IMR-90 (cell line): Measurements from ENCODE around the gene CALY. TPM values are rescaled to one million over a fixed set of nuclear protein-coding genes. Genes with fewer than 3 reads are reported as not detected.
A peak's percentile ranks its signal among the peaks of the same experiment; 100 is the strongest.

Source experiments
- ATAC-seq: fragments of 200-7000 bp; cut with Tn5 transposase; 2 replicates; pipeline ENCODE4 v1.9.1; 2020; ENCODE audit warnings: low read depth, mild to moderate bottlenecking, moderate library complexity
- BruUV-seq: library from RNA; stranded (reverse); fragments of 400-500 nt; replicated peaks from 2 replicates; lab custom pipeline; 2021; lab: Mats Ljungman, UMichigan
- CTCF ChIA-PET: fragments of 300-600 bp; formaldehyde crosslinking; extraction: SDS; loops from one replicate; lab custom pipeline; 2021; ENCODE audit warnings: antibody characterized with exemption; lab: Yijun Ruan, JAX
- POLR2A ChIA-PET: fragments of 300-600 bp; sonication (Branson Sonifier 250); formaldehyde crosslinking; loops from one replicate; lab custom pipeline; 2022; ENCODE audit warnings: antibody characterized with exemption; ENCODE audit not compliant: unreplicated experiment; lab: Charles Lee
- DNase-seq: peaks from one replicate; pipeline ENCODE4 v3.0.0; 2013
- H2AFZ ChIP-seq: replicated peaks from 2 replicates; pipeline ENCODE3; 2013; ENCODE audit warnings: low read length, mild to moderate bottlenecking; ENCODE audit not compliant: poor library complexity
- H2AK5ac ChIP-seq: 2 replicates; pipeline ENCODE4 v1.6.1; 2013; ENCODE audit warnings: low read depth, low read length, inconsistent platforms
- H2AK9ac ChIP-seq: replicated peaks from 2 replicates; pipeline ENCODE3; 2013; ENCODE audit warnings: mild to moderate bottlenecking, low read depth, low read length, moderate library complexity; ENCODE audit not compliant: poor library complexity
- H2BK120ac ChIP-seq: 2 replicates; pipeline ENCODE4 v1.6.1; 2013; ENCODE audit warnings: low read depth, low read length, inconsistent platforms
- H2BK15ac ChIP-seq: 3 replicates; pipeline ENCODE4 v1.6.1; 2013; ENCODE audit warnings: low read depth, low read length, inconsistent platforms
- H2BK20ac ChIP-seq: 2 replicates; pipeline ENCODE4 v1.6.1; 2013; ENCODE audit warnings: low read depth, mild to moderate bottlenecking, inconsistent platforms, low read length, moderate library complexity
- H2BK5ac ChIP-seq: 2 replicates; pipeline ENCODE4 v1.6.1; 2013; ENCODE audit warnings: mild to moderate bottlenecking, low read depth, low read length, inconsistent platforms; ENCODE audit not compliant: poor library complexity, severe bottlenecking
- H3K14ac ChIP-seq: replicated peaks from 2 replicates; pipeline ENCODE4 v1.6.1; 2013; ENCODE audit warnings: low read depth, low read length, inconsistent platforms
- H3K18ac ChIP-seq: 2 replicates; pipeline ENCODE4 v1.6.1; 2013; ENCODE audit warnings: low read depth, low read length, control low read depth
- H3K23ac ChIP-seq: 2 replicates; pipeline ENCODE4 v1.6.1; 2013; ENCODE audit warnings: low read depth, low read length, inconsistent platforms
- H3K27ac ChIP-seq: 2 replicates; pipeline ENCODE4 v1.5.1; 2013; ENCODE audit warnings: mild to moderate bottlenecking, control low read depth, low read length; ENCODE audit not compliant: insufficient read depth
- H3K27me3 ChIP-seq: 2 replicates; pipeline ENCODE4 v1.6.1; 2013; ENCODE audit warnings: low read length; ENCODE audit not compliant: control insufficient read depth, insufficient read depth
- H3K36me3 ChIP-seq: 2 replicates; pipeline ENCODE4 v1.6.1; 2013; ENCODE audit warnings: low read length, mixed read lengths; ENCODE audit not compliant: control insufficient read depth, insufficient read depth
- H3K4ac ChIP-seq: 2 replicates; pipeline ENCODE4 v1.6.1; 2013; ENCODE audit warnings: low read depth, low read length, inconsistent platforms
- H3K4me1 ChIP-seq: 2 replicates; pipeline ENCODE4 v1.6.1; 2013; ENCODE audit warnings: low read length, mixed read lengths; ENCODE audit not compliant: control insufficient read depth, insufficient read depth
- H3K4me2 ChIP-seq: 2 replicates; pipeline ENCODE4 v1.6.1; 2013; ENCODE audit warnings: low read depth, mild to moderate bottlenecking, control low read depth, low read length, moderate library complexity
- H3K4me3 ChIP-seq: 2 replicates; pipeline ENCODE4 v1.5.1; 2013; ENCODE audit warnings: low read depth, mild to moderate bottlenecking, control low read depth, low read length, moderate library complexity; ENCODE audit not compliant: insufficient read depth
- H3K56ac ChIP-seq: 2 replicates; pipeline ENCODE4 v1.6.1; 2013; ENCODE audit warnings: low read length, inconsistent platforms; ENCODE audit not compliant: insufficient read depth; ENCODE audit errors: extremely low read depth
- H3K79me1 ChIP-seq, 2 experiments: 2 replicates each; pipeline ENCODE4 v1.6.1; 2013; ENCODE audit warnings: low read length in 2 of 2, inconsistent platforms in 1 of 2, low read depth in 1 of 2
- H3K9ac ChIP-seq: 2 replicates; pipeline ENCODE4 v1.6.1; 2013; ENCODE audit warnings: low read depth, low read length, control low read depth
- H3K9me1 ChIP-seq: 2 replicates; pipeline ENCODE4 v1.6.1; 2013; ENCODE audit warnings: low read length, inconsistent platforms; ENCODE audit not compliant: insufficient read depth
- H3K9me3 ChIP-seq: 2 replicates; pipeline ENCODE4 v1.6.1; 2013; ENCODE audit warnings: low read length; ENCODE audit not compliant: control insufficient read depth, insufficient read depth
- H4K20me1 ChIP-seq: 2 replicates; pipeline ENCODE4 v1.6.1; 2013; ENCODE audit warnings: low read length, inconsistent platforms; ENCODE audit not compliant: insufficient read depth
- H4K5ac ChIP-seq: 2 replicates; pipeline ENCODE4 v1.6.1; 2013; ENCODE audit warnings: mild to moderate bottlenecking, low read depth, low read length, control low read depth
- H4K8ac ChIP-seq, 2 experiments: 2 replicates each; pipeline ENCODE4 v1.6.1; 2013; ENCODE audit warnings: low read depth in 2 of 2, low read length in 2 of 2, control low read depth in 1 of 2, inconsistent platforms in 1 of 2
- H4K91ac ChIP-seq: 2 replicates; pipeline ENCODE4 v1.6.1; 2013; ENCODE audit warnings: low read depth, low read length, inconsistent platforms; ENCODE audit not compliant: insufficient read depth
- CEBPB ChIP-seq: IDR thresholded peaks from 2 replicates; pipeline ENCODE4 v1.6.1; 2012; ENCODE audit warnings: low read depth, low read length, improper control_type of control experiment
- NFE2L2 ChIP-seq: fragments of 150-350 bp; IDR thresholded peaks from 2 replicates; pipeline ENCODE4 v1.6.1; 2016; ENCODE audit warnings: low read depth, mild to moderate bottlenecking, low read length
- WGBS, 2 experiments: methylation state at CpG; one replicate each; pipeline versions ENCODE4 v1.1.5 to v1.1.7; 2013; ENCODE audit warnings: missing lambda C conversion rate in 2 of 2; ENCODE audit not compliant: insufficient read length in 1 of 2; ENCODE audit errors: extremely low coverage in 2 of 2; 5-methylcytosine and 5-hydroxymethylcytosine counted together
- dilution Hi-C: fragments of 300-500 bp; cut with HindIII; formaldehyde crosslinking; loops from one replicate; pipeline ENCODE4 v1.14.3; 2018; ENCODE audit warnings: low sequenced_read_pairs; ENCODE audit not compliant: unreplicated experiment
- in situ Hi-C: fragments of 300-500 bp; cut with MboI; formaldehyde crosslinking; loops from 3 replicates; pipeline ENCODE4 v1.14.3; 2019; ENCODE audit warnings: low sequenced_read_pairs, inconsistent platforms, mixed read lengths
- intact Hi-C: fragments of 100-400 bp; cut with micrococcal nuclease; formaldehyde crosslinking; loops from 2 replicates; pipeline ENCODE4 v1.10.0; 2022
- polyA plus RNA-seq, 3 experiments: library from polyadenylated mRNA; depleted of rRNA; stranded (reverse); fragments of >200 nt; gene quantifications; 2 replicates each; pipeline ENCODE4 v1.2.3, GENCODE V29; 2012; ENCODE audit warnings: low replicate concordance in 1 of 3
- total RNA-seq: library from RNA; depleted of rRNA; stranded (reverse); fragments of >200 nt; gene quantifications from 2 replicates; pipeline ENCODE4 v1.2.3, GENCODE V29; 2012

The CALY gene
- total and polyA plus RNA-seq, 2 of the 4 experiments (the other 2 are of a cell fraction), result 0.34 TPM; not detected in 1

DNA sequence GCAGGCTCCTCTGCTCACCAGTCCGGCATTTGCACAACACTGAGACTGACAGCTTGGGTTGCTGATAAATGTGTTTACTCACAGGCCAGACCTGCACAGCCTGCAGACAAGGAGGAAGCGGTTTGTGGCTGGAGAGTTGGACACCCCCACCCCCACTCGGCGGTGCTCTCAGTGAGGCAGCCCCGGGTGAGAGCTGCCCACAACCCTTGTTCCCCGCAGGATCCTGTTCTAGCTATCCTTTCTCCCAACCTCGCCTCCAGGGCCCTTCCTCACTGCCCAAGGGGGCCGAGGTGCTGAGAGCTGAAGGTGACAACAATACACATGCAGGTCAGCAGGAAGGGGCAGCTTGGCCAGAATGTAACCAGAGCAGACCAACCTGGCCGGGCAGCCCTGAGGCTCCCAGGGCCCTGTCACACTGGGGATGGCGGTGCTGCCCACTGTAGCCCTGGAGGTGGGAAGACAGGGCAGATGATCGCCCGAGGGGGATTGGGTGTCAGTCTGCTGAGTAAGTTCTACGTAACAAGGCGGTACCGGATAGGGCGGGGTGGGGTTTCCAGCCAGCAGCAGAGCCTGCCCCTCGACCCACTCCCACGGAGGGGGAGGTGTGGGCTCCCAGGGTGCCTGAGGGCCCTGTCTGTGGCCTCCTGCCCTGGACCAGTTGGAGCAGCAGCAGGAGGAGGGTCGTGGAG, 58.0 kb downstream of the CALY start:
- intact Hi-C loops (no loop called here), dilution Hi-C loops (no loop called here), in situ Hi-C loops (no loop called here)
- H3K4me1 ChIP-seq, result peaks cover 10% of the 10 kb centered on the region
- no peak overlapping the region for H3K18ac ChIP-seq
- peak overlapping the region; percentile 75 for H2AFZ ChIP-seq
- POLR2A ChIA-PET, result no interaction called here
- DNase-seq (peak; percentile 49), ATAC-seq (peak; percentile 19)
- H2AK5ac ChIP-seq, result peak overlapping the region; percentile 28; the same call in 1 of the 2 replicates
- peaks cover 40% of the 10 kb centered on the region for H3K36me3 ChIP-seq
- H2AK9ac ChIP-seq, result peak overlapping the region; percentile 65
- WGBS, 2 experiments, result 88% methylated on average over 6 of the region's 19 CpGs; no CpG with 5 or more reads in 1 of the 2 experiments
- no peaks in the 10 kb centered on the region for H3K9me3 ChIP-seq
- peaks cover 0 to 3% of the 10 kb centered on the region in 2 experiments; a peak in 1 of 4 replicates for H3K79me1 ChIP-seq
- H3K23ac ChIP-seq, result no peak overlapping the region
- H2BK15ac ChIP-seq, result no peak overlapping the region
- peak overlapping the region; percentile 20 for H2BK5ac ChIP-seq
- CTCF ChIA-PET, result interaction anchor here (0.8 kb wide), 1 partner anchor 29 kb away, joined by 3 read pairs; no protein-coding TSS in a partner anchor
- no peak overlapping the region for H3K56ac ChIP-seq
- H4K91ac ChIP-seq, result no peak overlapping the region
- no peak overlapping the region for H3K4me3 ChIP-seq
- no peak overlapping the region for H3K14ac ChIP-seq
- no peak overlapping the region for H4K5ac ChIP-seq
- H4K8ac ChIP-seq, result no peak overlapping the region
- H2BK120ac ChIP-seq, result peak overlapping the region; percentile 40
- no peak overlapping the region for H3K4me2 ChIP-seq
- no peak overlapping the region for H3K9ac ChIP-seq
- H3K9me1 ChIP-seq, result 0 out of 2 replicates have a peak, but pooled peaks cover 4% of the 10 kb centered on the region
- peak overlapping the region; percentile 35; the same call in 1 of the 2 replicates for H3K4ac ChIP-seq
- BruUV-seq, result no TSS peak
- peaks cover 9% of the 10 kb centered on the region for H3K27me3 ChIP-seq
- TF ChIP-seq NFE2L2 (no peak), CEBPB (peak; percentile 57)
- H3K27ac ChIP-seq, result no peak overlapping the region
- H4K20me1 ChIP-seq, result peaks cover 7% of the 10 kb centered on the region; the same call in 1 of the 2 replicates
- no peak overlapping the region for H2BK20ac ChIP-seq
